GM18507 (cell line): ENCODE measurements around the gene CCDC85A.

ENCODE experiments used
- DNase-seq: peaks from one replicate; pipeline ENCODE4 v3.0.0; 2011; ENCODE audit warnings: low read depth; ENCODE audit not compliant: insufficient read length; ENCODE audit errors: extremely low spot score
- FAIRE-seq: peaks from 2 replicates; lab custom pipeline; 2011; peaks lifted over from hg19 to GRCh38; lab: Jason Lieb, UNC

Gene CCDC85A

DNA sequence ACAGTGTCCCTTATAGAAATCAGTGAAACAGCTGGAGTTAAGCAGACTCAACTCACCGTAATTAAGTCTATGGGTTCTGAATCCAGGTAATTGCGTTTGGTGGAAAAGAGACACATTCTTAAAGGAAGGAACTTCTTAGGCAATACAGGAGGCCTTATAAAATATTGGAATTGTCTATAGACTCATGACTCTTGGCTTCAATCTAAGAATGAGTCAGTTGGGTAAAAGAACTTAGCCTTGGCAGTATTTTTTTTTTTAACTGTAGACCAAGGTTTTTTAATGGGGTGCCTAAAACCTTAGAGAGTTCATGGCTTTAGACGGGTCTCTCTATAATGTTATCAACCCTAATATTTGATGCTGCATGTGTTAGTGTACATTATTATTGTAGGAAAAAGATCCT lies 47.6 kb downstream of the CCDC85A start:
- FAIRE-seq = no peak

GRCh38 chr2:56232912-56233311 lies 49.1 kb downstream of the CCDC85A start:
- no peak for FAIRE-seq
- no peak for DNase-seq

More for the DNA sequence above, 47.6 kb downstream of the CCDC85A start:
- DNase-seq = no peak

DNA sequence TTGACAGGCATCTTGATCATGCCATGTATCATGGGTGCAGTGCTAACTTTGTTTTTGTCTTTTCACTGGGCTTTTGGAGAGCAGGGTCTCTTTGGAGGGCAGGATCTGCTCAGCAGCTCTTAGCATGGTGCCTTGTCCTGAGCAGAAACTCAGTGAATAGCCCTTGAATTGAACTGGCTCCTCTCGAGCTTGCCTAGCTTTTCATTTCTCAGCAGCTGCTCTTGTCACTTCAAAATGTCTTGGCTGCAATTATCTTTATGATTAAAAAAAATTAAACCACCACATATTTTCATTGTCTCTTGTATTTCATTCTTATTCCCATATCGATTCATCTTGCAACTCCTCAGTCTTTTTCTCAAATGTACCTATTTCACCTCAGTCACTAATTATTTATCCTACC lies 50.5 kb downstream of the CCDC85A start:
- DNase-seq (no peak), FAIRE-seq (no peak)

DNA sequence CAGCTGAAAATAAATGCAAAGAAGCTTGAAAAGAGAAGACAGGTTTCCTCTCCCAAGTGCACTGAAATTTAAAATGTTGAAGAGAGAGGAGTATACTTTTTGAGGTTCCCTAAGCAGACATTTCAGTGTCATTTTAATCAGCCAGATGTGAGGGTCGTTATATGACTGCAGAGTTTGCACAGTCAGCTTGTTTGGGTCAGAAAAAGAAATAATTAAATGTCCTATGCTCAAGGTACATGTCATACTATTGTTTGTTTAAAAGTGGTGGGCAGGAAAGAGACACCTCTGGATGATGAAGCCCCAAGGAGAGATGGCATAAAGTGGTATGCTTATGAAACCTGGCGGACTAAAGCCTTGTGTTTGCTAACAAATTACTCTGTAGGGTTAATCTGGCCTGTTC lies 55.2 kb downstream of the CCDC85A start:
- no peak for FAIRE-seq
- DNase-seq = no peak

DNA sequence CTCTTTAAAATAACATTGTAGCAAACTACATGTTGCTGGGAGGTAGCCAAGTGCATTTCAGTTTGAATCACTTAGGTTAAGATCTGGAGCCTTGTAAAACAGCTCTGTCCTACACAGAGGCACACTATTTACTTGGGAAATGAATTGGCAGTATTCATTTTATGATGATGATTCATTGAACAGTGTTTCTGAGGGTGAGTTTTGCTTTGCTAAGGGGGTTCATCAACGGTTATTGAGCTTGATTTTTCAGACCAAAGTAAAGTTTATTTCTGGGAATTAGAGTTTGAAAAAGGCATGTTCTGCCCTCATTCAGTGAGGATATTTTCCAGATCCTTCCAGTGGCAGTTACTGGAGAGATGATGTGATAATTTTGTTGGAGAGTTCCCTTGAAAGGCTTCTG lies 55.6 kb downstream of the CCDC85A start:
- FAIRE-seq (no peak), DNase-seq (no peak)

GRCh38 chr2:56240210-56240609 lies 56.4 kb downstream of the CCDC85A start:
- DNase-seq = no peak

DNA sequence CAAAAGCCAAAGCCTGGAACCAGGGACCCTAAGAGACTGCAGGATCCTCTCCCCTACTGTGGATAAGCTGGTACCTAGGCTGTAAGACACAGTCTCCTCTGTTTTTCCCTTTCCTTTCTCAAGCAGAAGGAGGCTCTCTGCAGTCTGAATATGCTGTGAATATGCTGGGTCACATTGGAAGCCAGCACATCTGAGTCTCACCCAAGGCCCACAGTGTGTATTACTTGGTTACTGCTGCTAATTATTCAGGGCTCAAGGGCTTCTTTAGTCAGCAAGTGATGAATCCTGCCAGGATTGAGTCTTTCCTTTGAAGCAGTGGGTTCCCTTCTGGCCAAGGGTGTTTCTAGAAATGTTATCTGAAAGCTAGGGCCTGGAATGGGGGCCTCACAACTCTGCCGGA lies 60.7 kb downstream of the CCDC85A start:
- FAIRE-seq (no peak), DNase-seq (no peak)

More at GRCh38 chr2:56240210-56240609, 56.4 kb downstream of the CCDC85A start:
- FAIRE-seq = no peak

- no peak for FAIRE-seq
- DNase-seq = no peak
Observed at GRCh38 chr2:56244911-56245530, 61.2 kb downstream of the CCDC85A start.

GRCh38 chr2:56248965-56249742 lies 65.4 kb downstream of the CCDC85A start:
- DNase-seq (no peak), FAIRE-seq (no peak)

- FAIRE-seq (no peak), DNase-seq (no peak)
Observed at GRCh38 chr2:56250153-56250729, 66.5 kb downstream of the CCDC85A start.

- no peak for FAIRE-seq
Observed at GRCh38 chr2:56260415-56260814, 76.6 kb downstream of the CCDC85A start.

DNA sequence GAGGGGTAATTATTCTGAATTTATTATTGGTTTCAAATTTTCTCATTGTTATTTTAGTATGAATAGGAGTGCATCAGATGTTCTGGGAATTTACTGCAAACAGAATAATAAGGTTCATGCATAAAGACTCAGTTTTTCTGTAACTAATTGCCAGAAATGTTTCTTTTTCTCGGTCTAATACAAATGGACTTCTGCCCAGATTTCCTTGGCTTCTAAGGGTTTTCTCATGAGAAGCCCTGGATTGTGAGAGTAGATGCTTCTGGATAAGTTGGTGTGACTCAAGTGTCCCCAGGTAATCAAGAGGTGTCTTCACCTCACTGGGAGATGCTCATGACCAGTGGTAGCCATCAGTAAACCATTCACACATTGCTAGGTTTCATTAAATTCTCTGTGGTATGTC lies 78.5 kb downstream of the CCDC85A start:
- DNase-seq (no peak), FAIRE-seq (no peak)

More at GRCh38 chr2:56260415-56260814, 76.6 kb downstream of the CCDC85A start:
- DNase-seq = no peak

- FAIRE-seq (no peak), DNase-seq (no peak)
Observed at GRCh38 chr2:56263876-56264275, 80.1 kb downstream of the CCDC85A start.

- FAIRE-seq (no peak), DNase-seq (no peak)
Observed at GRCh38 chr2:56266761-56267414, 83.1 kb downstream of the CCDC85A start.

- FAIRE-seq (no peak), DNase-seq (no peak)
Observed at GRCh38 chr2:56267415-56267788, 83.6 kb downstream of the CCDC85A start.

DNA sequence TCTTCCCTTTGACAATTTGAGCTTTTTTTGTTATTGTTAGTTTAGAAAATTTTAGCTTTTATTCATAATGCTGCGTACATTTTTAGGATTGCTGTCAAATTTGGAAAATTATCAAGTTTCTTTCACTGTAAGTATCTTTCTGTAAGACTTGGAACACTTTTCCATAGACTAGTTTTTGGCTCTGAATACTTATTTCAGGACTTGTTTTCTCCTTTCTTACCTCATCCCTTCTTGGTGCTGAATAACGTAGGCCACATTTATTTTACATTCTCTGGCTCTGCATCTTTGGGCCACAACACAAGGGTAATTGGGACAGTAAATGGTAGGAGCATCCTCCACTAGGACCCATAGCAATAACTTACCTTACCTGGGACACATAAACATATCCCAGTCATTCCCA lies 85.1 kb downstream of the CCDC85A start:
- no peak for FAIRE-seq
- DNase-seq = no peak

- no peak for FAIRE-seq
- DNase-seq = no peak
Observed at GRCh38 chr2:56271275-56271674, 87.5 kb downstream of the CCDC85A start.

- FAIRE-seq (no peak), DNase-seq (no peak)
Observed at GRCh38 chr2:56285224-56285623, 101.4 kb downstream of the CCDC85A start.

- DNase-seq = no peak
- FAIRE-seq = no peak
Observed at GRCh38 chr2:56286936-56287335, 103.1 kb downstream of the CCDC85A start.

- FAIRE-seq = no peak
Observed at GRCh38 chr2:56287508-56287907, 103.7 kb downstream of the CCDC85A start.

More at GRCh38 chr2:56287508-56287907, 103.7 kb downstream of the CCDC85A start:
- DNase-seq = no peak
